Measurements from ENCODE around the gene GATA5. TPM values are rescaled to one million over a fixed set of nuclear protein-coding genes. Genes with fewer than 3 reads are reported as not detected.
A peak's percentile ranks its signal among the peaks of the same experiment; 100 is the strongest.

The GATA5 gene
- total RNA-seq, 1 experiment from 2014 or later = not detected

DNA sequence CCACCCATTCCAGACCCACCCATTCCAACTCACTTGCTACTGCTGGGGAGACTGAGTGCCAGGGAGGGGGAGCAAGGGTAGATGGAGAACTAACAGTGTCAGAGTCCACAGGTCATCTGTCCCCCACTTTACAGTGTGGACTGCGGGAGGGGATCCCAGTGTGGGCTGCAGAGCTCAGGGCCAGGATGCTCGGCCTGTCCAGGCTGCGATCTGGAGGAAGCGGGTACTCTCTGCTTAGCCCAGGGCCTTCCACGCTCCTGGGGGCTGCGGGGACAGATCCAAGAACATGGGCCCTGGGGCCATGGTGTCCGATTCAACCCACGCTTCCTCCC is 14.1 kb upstream of the GATA5 start:
- RAD21 ChIA-PET (ENCODE audit: low non-redundant PET in 1 of 2, low total read pairs in 2 of 2, uncharacterized antibody in 2 of 2, unreplicated experiment in 2 of 2) = no interaction called here
- Histone ChIP-seq H2AFZ (ENCODE audit: low read depth, low read length, poor library complexity, severe bottlenecking) (no peak overlapping the region), H4K20me1 (ENCODE audit: insufficient read depth) (no peaks in the 10 kb centered on the region), H3K9ac (ENCODE audit: low read length) (no peak overlapping the region), H3K36me3 (ENCODE audit: control insufficient read depth in 1 of 2, insufficient read depth in 2 of 2, low read length in 2 of 2) (no peaks in the 10 kb centered on the region), H3K79me2 (ENCODE audit: insufficient read depth, low read length) (no peaks in the 10 kb centered on the region), H3K4me2 (ENCODE audit: low read length) (peak overlapping the region; percentile 49), H3K4me3 (replicated peaks in 1 of 2; ENCODE audit: low read depth in 1 of 2, low read length in 2 of 2) (no peak overlapping the region), H3K4me1 (ENCODE audit: control insufficient read depth in 1 of 2, insufficient read depth in 2 of 2, low read length in 2 of 2) (peaks cover 10 to 23% of the 10 kb centered on the region in 2 experiments; a peak in 3 of 4 replicates), H3K27me3 (ENCODE audit: insufficient read depth, low read length) (no peaks in the 10 kb centered on the region), H3K9me2 (ENCODE audit: insufficient read depth) (no peaks in the 10 kb centered on the region), H3K9me3 (ENCODE audit: control insufficient read depth in 1 of 2, insufficient read depth in 1 of 2, low read depth in 1 of 2, low read length in 2 of 2) (no peaks in the 10 kb centered on the region), H3K27ac (ENCODE audit: low read depth, low read length) (no peak overlapping the region)
- no peak for ATAC-seq
- no TSS peak for BruUV-seq (replicated peaks)
- CTCF ChIA-PET = no interaction called here
- intact Hi-C loops (cut with micrococcal nuclease) = no loop called here
- POLR2A ChIA-PET = no interaction called here
- TF ChIP-seq REST (IDR thresholded peaks at IDR 0.05; ENCODE audit: low read depth) = no peak
- no peak for TF ChIP-seq ELF1 (IDR thresholded peaks at IDR 0.05; ENCODE audit: borderline replicate concordance, low read depth)
- TF ChIP-seq, protein P1, sequence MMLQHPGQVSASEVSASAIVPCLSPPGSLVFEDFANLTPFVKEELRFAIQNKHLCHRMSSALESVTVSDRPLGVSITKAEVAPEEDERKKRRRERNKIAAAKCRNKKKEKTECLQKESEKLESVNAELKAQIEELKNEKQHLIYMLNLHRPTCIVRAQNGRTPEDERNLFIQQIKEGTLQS (IDR thresholded peaks at IDR 0.05) = no peak
- TF ChIP-seq RAD21 (IDR thresholded peaks at IDR 0.05; ENCODE audit: low read depth) = no peak
- TF ChIP-seq, protein P2, sequence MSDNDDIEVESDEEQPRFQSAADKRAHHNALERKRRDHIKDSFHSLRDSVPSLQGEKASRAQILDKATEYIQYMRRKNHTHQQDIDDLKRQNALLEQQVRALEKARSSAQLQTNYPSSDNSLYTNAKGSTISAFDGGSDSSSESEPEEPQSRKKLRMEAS (IDR thresholded peaks at IDR 0.05) = no peak
- TF ChIP-seq POLR2A (IDR thresholded peaks at IDR 0.05; ENCODE audit: borderline replicate concordance, extremely low read depth, insufficient read depth, insufficient read length) = no peak
- TF ChIP-seq FOSL1 (IDR thresholded peaks at IDR 0.05; ENCODE audit: low read depth) = no peak
- no peak for DNase-seq (ENCODE audit: low read depth, low spot score)
